Fibroblast of lung (primary cell): ENCODE measurements around the gene CORO1C.

Experiments
- EZH2 ChIP-seq: IDR thresholded peaks from 2 replicates; pipeline ENCODE4 v1.5.1; 2012; ENCODE audit warnings: low read length, control low read depth, mild to moderate bottlenecking; ENCODE audit errors: missing control alignments
- TF ChIP-seq, protein P1 (sequence below), 2 donors: IDR thresholded peaks in 1 of 2; conservative IDR thresholded peaks in 1 of 2; 1 replicate in 1 of 2; 2 replicates in 1 of 2; pipeline ENCODE4 v1.5.1; 2011 to 2012; ENCODE audit warnings: low read length in 2 of 2, control low read depth in 1 of 2, inconsistent platforms in 1 of 2, low read depth in 1 of 2, mild to moderate bottlenecking in 1 of 2

DNA sequence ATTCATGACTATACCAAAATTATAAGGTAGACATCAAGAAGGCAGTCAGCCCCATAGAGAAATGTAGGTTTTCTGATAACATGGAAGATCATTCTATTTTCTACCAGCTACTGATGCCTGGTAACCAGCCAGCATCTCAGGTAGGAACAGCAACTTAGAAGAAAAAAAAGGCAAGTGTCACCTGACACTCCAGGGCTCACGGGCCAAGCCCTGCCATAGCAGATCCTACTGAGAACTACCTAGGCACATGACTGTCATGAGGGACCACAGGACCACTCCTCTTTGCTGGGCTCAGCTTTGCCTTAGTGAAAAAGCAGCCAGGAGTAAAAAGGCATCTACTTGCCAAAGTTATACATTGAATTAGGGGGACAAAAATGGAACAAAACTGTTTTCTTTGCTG is 33.4 kb downstream of the CORO1C start:
- TF ChIP-seq, protein P1, sequence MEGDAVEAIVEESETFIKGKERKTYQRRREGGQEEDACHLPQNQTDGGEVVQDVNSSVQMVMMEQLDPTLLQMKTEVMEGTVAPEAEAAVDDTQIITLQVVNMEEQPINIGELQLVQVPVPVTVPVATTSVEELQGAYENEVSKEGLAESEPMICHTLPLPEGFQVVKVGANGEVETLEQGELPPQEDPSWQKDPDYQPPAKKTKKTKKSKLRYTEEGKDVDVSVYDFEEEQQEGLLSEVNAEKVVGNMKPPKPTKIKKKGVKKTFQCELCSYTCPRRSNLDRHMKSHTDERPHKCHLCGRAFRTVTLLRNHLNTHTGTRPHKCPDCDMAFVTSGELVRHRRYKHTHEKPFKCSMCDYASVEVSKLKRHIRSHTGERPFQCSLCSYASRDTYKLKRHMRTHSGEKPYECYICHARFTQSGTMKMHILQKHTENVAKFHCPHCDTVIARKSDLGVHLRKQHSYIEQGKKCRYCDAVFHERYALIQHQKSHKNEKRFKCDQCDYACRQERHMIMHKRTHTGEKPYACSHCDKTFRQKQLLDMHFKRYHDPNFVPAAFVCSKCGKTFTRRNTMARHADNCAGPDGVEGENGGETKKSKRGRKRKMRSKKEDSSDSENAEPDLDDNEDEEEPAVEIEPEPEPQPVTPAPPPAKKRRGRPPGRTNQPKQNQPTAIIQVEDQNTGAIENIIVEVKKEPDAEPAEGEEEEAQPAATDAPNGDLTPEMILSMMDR (conservative IDR thresholded peaks at IDR 0.05 in 1 of 2, IDR thresholded peaks at IDR 0.05 in 1 of 2; ENCODE audit: low read depth in 1 of 2, low read length in 2 of 2), result no peak
- TF ChIP-seq EZH2, result no peak
